Mammary epithelial cell (primary cell): ENCODE results near the gene EFS.

Source experiments
- EZH2 ChIP-seq: IDR thresholded peaks from 2 replicates; pipeline ENCODE4 v1.6.1; 2012; ENCODE audit warnings: low read length, inconsistent platforms, borderline replicate concordance
- TF ChIP-seq, protein P1 (sequence below), 2 donors: IDR thresholded peaks in 1 of 2; conservative IDR thresholded peaks in 1 of 2; 2 replicates each; pipeline ENCODE4 v1.5.1; 2011 to 2012; ENCODE audit warnings: inconsistent platforms in 2 of 2, low read length in 2 of 2, mild to moderate bottlenecking in 2 of 2, control low read depth in 1 of 2, low read depth in 1 of 2; ENCODE audit not compliant: insufficient read depth in 1 of 2; ENCODE audit errors: extremely low read depth in 1 of 2

DNA sequence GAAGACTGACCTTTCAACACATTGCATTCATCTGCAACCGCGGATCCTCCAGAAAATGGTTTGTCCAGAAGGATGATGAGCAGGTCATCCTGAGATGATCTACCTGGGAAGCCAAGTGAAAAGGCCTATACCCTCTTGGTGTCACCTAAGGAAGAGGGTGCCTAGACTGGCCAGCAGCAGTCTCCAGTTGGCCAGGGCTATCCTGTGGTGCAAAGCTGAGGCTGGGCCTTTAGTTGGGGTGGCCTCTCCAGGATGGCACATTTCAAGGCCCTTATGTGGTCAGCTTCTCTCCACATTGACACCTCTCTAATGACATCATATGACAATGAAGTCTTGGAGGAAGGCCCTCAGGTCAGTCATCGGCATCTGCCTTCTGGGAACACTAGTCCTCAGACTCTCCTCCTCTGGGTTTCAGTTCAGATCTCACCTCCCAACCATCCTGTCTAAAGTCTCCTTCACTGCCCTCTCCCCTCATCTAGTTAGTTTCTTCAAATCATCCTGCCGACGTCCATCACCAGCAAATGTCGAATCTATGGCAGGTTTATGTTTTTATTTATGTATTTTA lies 9.0 kb downstream of the EFS start:
- TF ChIP-seq, protein P1, sequence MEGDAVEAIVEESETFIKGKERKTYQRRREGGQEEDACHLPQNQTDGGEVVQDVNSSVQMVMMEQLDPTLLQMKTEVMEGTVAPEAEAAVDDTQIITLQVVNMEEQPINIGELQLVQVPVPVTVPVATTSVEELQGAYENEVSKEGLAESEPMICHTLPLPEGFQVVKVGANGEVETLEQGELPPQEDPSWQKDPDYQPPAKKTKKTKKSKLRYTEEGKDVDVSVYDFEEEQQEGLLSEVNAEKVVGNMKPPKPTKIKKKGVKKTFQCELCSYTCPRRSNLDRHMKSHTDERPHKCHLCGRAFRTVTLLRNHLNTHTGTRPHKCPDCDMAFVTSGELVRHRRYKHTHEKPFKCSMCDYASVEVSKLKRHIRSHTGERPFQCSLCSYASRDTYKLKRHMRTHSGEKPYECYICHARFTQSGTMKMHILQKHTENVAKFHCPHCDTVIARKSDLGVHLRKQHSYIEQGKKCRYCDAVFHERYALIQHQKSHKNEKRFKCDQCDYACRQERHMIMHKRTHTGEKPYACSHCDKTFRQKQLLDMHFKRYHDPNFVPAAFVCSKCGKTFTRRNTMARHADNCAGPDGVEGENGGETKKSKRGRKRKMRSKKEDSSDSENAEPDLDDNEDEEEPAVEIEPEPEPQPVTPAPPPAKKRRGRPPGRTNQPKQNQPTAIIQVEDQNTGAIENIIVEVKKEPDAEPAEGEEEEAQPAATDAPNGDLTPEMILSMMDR (conservative IDR thresholded peaks at IDR 0.05 in 1 of 2, IDR thresholded peaks at IDR 0.05 in 1 of 2; ENCODE audit: extremely low read depth in 1 of 2, insufficient read depth in 1 of 2, low read depth in 1 of 2, low read length in 2 of 2): no peak
- no peak for TF ChIP-seq EZH2
